ENCODE results near the gene AVEN. TPM values are rescaled to one million over a fixed set of nuclear protein-coding genes. Genes with fewer than 3 reads are reported as not detected.

AVEN gene
- total and polyA plus RNA-seq, 2 of the 4 experiments (the other 2 are of a cell fraction): 9.1 to 17.6 TPM

DNA sequence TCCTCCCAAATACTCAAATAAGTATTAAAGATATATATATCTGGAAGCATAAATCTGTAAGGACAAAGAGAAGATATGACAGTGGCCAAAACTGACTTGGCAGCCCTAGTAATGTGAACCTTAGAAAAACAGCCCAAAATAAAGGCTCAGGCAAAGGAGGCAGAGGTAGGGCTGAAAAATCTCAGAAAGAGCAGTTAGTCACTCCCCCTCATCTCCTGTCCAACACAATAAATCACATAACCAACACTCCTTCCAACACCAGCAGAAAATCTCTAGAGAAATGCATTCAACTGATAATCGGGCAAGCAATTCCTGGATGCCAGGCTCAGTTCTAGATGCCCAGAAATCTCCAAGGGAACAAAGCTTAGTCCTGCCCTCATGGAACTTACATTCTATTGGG lies 92.9 kb downstream of the AVEN start:
- H2AFZ ChIP-seq (replicated peaks; ENCODE audit: low read length, poor library complexity): no peak overlapping the region
- H2BK120ac ChIP-seq (ENCODE audit: low read depth, low read length): no peak overlapping the region
- no peak overlapping the region for H2BK5ac ChIP-seq (ENCODE audit: low read depth, low read length, poor library complexity, severe bottlenecking)
- ATAC-seq (ENCODE audit: low read depth): no peak
- no peak overlapping the region for H3K9ac ChIP-seq (ENCODE audit: low read depth, low read length)
- no peak overlapping the region for H2AK5ac ChIP-seq (ENCODE audit: low read depth, low read length)
- H4K8ac ChIP-seq (ENCODE audit: low read depth in 2 of 2, low read length in 2 of 2): no peak overlapping the region
- H3K18ac ChIP-seq (ENCODE audit: low read depth, low read length): no peak overlapping the region
- H3K27me3 ChIP-seq (ENCODE audit: control insufficient read depth, insufficient read depth, low read length): no peaks in the 10 kb centered on the region
- no peak overlapping the region for H3K4ac ChIP-seq (ENCODE audit: low read depth, low read length)
- H3K9me3 ChIP-seq (ENCODE audit: control insufficient read depth, insufficient read depth, low read length): no peaks in the 10 kb centered on the region
- H3K9me1 ChIP-seq (ENCODE audit: insufficient read depth, low read length): no peaks in the 10 kb centered on the region; the same call in 1 of the 2 replicates
- no peak overlapping the region for H4K91ac ChIP-seq (ENCODE audit: insufficient read depth, low read depth, low read length)
- no peak overlapping the region for H2BK20ac ChIP-seq (ENCODE audit: low read depth, low read length)
- no peak overlapping the region for H3K56ac ChIP-seq (ENCODE audit: extremely low read depth, insufficient read depth, low read length)
- no peak overlapping the region for H3K27ac ChIP-seq (ENCODE audit: insufficient read depth, low read length)
- dilution Hi-C loops (cut with HindIII; ENCODE audit: low sequenced_read_pairs, unreplicated experiment): no loop called here
- H4K5ac ChIP-seq (ENCODE audit: low read depth, low read length): no peak overlapping the region
- intact Hi-C loops (cut with micrococcal nuclease): no loop called here
- WGBS, 2 experiments (ENCODE audit: extremely low coverage in 2 of 2, insufficient read length in 1 of 2): no CpG with 5 or more reads among the region's 1 CpG
- CTCF ChIA-PET: no interaction called here
- in situ Hi-C loops (cut with MboI; ENCODE audit: low sequenced_read_pairs): no loop called here
- H3K79me1 ChIP-seq (ENCODE audit: low read depth in 1 of 2, low read length in 2 of 2): no peaks in the 10 kb centered on the region; a peak in 2 of 4 replicates
- H3K36me3 ChIP-seq (ENCODE audit: control insufficient read depth, insufficient read depth, low read length): no peaks in the 10 kb centered on the region
- H2BK15ac ChIP-seq (ENCODE audit: low read depth, low read length): no peak overlapping the region
- TF ChIP-seq RFX5 (IDR thresholded peaks at IDR 0.05; ENCODE audit: low read depth, low read length): no peak
- TF ChIP-seq POLR2A (IDR thresholded peaks at IDR 0.05; ENCODE audit: low read depth, low read length): no peak
- no peak for TF ChIP-seq MAFK (IDR thresholded peaks at IDR 0.05; ENCODE audit: low read depth, low read length)
- TF ChIP-seq, protein P1, sequence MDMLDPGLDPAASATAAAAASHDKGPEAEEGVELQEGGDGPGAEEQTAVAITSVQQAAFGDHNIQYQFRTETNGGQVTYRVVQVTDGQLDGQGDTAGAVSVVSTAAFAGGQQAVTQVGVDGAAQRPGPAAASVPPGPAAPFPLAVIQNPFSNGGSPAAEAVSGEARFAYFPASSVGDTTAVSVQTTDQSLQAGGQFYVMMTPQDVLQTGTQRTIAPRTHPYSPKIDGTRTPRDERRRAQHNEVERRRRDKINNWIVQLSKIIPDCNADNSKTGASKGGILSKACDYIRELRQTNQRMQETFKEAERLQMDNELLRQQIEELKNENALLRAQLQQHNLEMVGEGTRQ (IDR thresholded peaks at IDR 0.05; ENCODE audit: low read depth, low read length): no peak
- no peak for TF ChIP-seq CEBPB (IDR thresholded peaks at IDR 0.05; ENCODE audit: low read depth, low read length)
- TF ChIP-seq NFE2L2 (IDR thresholded peaks at IDR 0.05; ENCODE audit: low read depth, low read length): no peak
- TF ChIP-seq SMC3 (IDR thresholded peaks at IDR 0.05; ENCODE audit: low read depth, low read length): no peak
- TF ChIP-seq FOS (IDR thresholded peaks at IDR 0.05; ENCODE audit: low read depth, low read length): no peak
- no peak for TF ChIP-seq BHLHE40 (IDR thresholded peaks at IDR 0.05; ENCODE audit: low read depth, low read length)
- TF ChIP-seq, protein P2, sequence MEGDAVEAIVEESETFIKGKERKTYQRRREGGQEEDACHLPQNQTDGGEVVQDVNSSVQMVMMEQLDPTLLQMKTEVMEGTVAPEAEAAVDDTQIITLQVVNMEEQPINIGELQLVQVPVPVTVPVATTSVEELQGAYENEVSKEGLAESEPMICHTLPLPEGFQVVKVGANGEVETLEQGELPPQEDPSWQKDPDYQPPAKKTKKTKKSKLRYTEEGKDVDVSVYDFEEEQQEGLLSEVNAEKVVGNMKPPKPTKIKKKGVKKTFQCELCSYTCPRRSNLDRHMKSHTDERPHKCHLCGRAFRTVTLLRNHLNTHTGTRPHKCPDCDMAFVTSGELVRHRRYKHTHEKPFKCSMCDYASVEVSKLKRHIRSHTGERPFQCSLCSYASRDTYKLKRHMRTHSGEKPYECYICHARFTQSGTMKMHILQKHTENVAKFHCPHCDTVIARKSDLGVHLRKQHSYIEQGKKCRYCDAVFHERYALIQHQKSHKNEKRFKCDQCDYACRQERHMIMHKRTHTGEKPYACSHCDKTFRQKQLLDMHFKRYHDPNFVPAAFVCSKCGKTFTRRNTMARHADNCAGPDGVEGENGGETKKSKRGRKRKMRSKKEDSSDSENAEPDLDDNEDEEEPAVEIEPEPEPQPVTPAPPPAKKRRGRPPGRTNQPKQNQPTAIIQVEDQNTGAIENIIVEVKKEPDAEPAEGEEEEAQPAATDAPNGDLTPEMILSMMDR (conservative IDR thresholded peaks at IDR 0.05; ENCODE audit: low read depth, low read length): no peak
- TF ChIP-seq RCOR1 (IDR thresholded peaks at IDR 0.05; ENCODE audit: insufficient replicate concordance, low read length): no peak
- no peak for TF ChIP-seq MAZ (IDR thresholded peaks at IDR 0.05; ENCODE audit: borderline replicate concordance, low read depth, low read length)
- no peak for TF ChIP-seq MXI1 (IDR thresholded peaks at IDR 0.05; ENCODE audit: borderline replicate concordance, low read depth, low read length)
- TF ChIP-seq, protein P3, sequence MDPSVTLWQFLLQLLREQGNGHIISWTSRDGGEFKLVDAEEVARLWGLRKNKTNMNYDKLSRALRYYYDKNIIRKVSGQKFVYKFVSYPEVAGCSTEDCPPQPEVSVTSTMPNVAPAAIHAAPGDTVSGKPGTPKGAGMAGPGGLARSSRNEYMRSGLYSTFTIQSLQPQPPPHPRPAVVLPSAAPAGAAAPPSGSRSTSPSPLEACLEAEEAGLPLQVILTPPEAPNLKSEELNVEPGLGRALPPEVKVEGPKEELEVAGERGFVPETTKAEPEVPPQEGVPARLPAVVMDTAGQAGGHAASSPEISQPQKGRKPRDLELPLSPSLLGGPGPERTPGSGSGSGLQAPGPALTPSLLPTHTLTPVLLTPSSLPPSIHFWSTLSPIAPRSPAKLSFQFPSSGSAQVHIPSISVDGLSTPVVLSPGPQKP (IDR thresholded peaks at IDR 0.05; ENCODE audit: borderline replicate concordance, low read depth, low read length): no peak
- no peak for TF ChIP-seq CHD1 (IDR thresholded peaks at IDR 0.05; ENCODE audit: low read depth, low read length)
- no peak for TF ChIP-seq RAD21 (IDR thresholded peaks at IDR 0.05; ENCODE audit: low read length)
- no peak overlapping the region for H3K4me2 ChIP-seq (ENCODE audit: low read depth, low read length)
- H2AK9ac ChIP-seq (replicated peaks; ENCODE audit: low read depth, low read length, poor library complexity): no peak overlapping the region
- no TSS peak for BruUV-seq (replicated peaks)
- H3K4me3 ChIP-seq (ENCODE audit: insufficient read depth, low read depth, low read length): no peak overlapping the region
- POLR2A ChIA-PET (ENCODE audit: unreplicated experiment): no interaction called here
- H3K23ac ChIP-seq (ENCODE audit: low read depth, low read length): no peak overlapping the region
- no peaks in the 10 kb centered on the region for H3K4me1 ChIP-seq (ENCODE audit: control insufficient read depth, insufficient read depth, low read length)
- no peak for DNase-seq
- H3K14ac ChIP-seq (replicated peaks; ENCODE audit: low read depth, low read length): no peak overlapping the region
- no peaks in the 10 kb centered on the region for H4K20me1 ChIP-seq (ENCODE audit: insufficient read depth, low read length)

Data from IMR-90 (cell line).